H1 (cell line): ENCODE results near the gene ADCYAP1. TPM values are rescaled to one million over a fixed set of nuclear protein-coding genes. Genes with fewer than 3 reads are reported as not detected.
A peak's percentile ranks its signal among the peaks of the same experiment; 100 is the strongest.

ENCODE experiments used
- CTCF ChIA-PET: fragments of 300-600 bp; sonication (Branson Sonifier 250); formaldehyde crosslinking; loops from one replicate; lab custom pipeline; 2021; ENCODE audit not compliant: partially characterized antibody; lab: Charles Lee
- POLR2A ChIA-PET: fragments of 300-600 bp; sonication (Branson Sonifier 250); formaldehyde crosslinking; loops from one replicate; lab custom pipeline; 2021; ENCODE audit warnings: inconsistent platforms; ENCODE audit not compliant: partially characterized antibody; lab: Charles Lee
- DNase-seq, 2 experiments: peaks; one replicate each; pipeline versions ENCODE4 v3.0.0 to v3.0.0-alpha.2; 2010 to 2022; ENCODE audit warnings: low spot score in 2 of 2, low read depth in 1 of 2, mixed read lengths in 1 of 2
- FAIRE-seq: peaks from 2 replicates; lab custom pipeline; 2011; peaks lifted over from hg19 to GRCh38; lab: Jason Lieb, UNC
- H2AFZ ChIP-seq: 2 replicates; pipeline ENCODE4 v1.8.1; 2012; ENCODE audit warnings: low read length, inconsistent platforms
- H2AK5ac ChIP-seq: 2 replicates; pipeline ENCODE4 v1.6.1; 2013; ENCODE audit warnings: low read depth, low read length
- H2BK120ac ChIP-seq: replicated peaks from 2 replicates; pipeline ENCODE3; 2013; ENCODE audit warnings: low read depth, low read length, inconsistent platforms
- H2BK12ac ChIP-seq: 2 replicates; pipeline ENCODE4 v1.6.1; 2013; ENCODE audit warnings: low read depth, low read length
- H2BK15ac ChIP-seq: 2 replicates; pipeline ENCODE4 v1.6.1; 2013; ENCODE audit warnings: low read length
- H2BK20ac ChIP-seq: 2 replicates; pipeline ENCODE4 v1.6.1; 2013; ENCODE audit warnings: low read length
- H2BK5ac ChIP-seq: 2 replicates; pipeline ENCODE4 v1.6.1; 2013; ENCODE audit warnings: low read depth, low read length
- H3K14ac ChIP-seq: 2 replicates; pipeline ENCODE4 v1.6.1; 2013; ENCODE audit warnings: inconsistent platforms; ENCODE audit not compliant: insufficient read length
- H3K18ac ChIP-seq: 2 replicates; pipeline ENCODE4 v1.6.1; 2013; ENCODE audit warnings: low read length; ENCODE audit errors: extremely low read depth
- H3K23ac ChIP-seq: 2 replicates; pipeline ENCODE4 v1.6.1; 2013; ENCODE audit warnings: inconsistent platforms; ENCODE audit not compliant: insufficient read length
- H3K23me2 ChIP-seq: 2 replicates; pipeline ENCODE4 v1.6.1; 2013; ENCODE audit warnings: low read depth, low read length
- H3K27ac ChIP-seq: 2 replicates; pipeline ENCODE4 v1.6.1; 2011; ENCODE audit warnings: low read depth, low read length, inconsistent platforms
- H3K27me3 ChIP-seq, 4 experiments: replicated peaks in 1 of 4; 1 replicate in 1 of 4; 2 replicates in 3 of 4; pipeline versions ENCODE4 v1.6.1 to v1.8.1; 2011 to 2013; ENCODE audit warnings: low read length in 3 of 4, mild to moderate bottlenecking in 3 of 4, inconsistent platforms in 2 of 4, mixed read lengths in 2 of 4, moderate library complexity in 1 of 4; ENCODE audit not compliant: control insufficient read depth in 3 of 4, insufficient read depth in 3 of 4; ENCODE audit errors: extremely low read depth in 1 of 4
- H3K36me3 ChIP-seq, 4 experiments: 2 replicates each; pipeline versions ENCODE4 v1.6.1 to v1.8.1; 2011 to 2013; ENCODE audit warnings: mild to moderate bottlenecking in 4 of 4, low read length in 3 of 4, moderate library complexity in 2 of 4, control low read depth in 1 of 4, inconsistent platforms in 1 of 4; ENCODE audit not compliant: insufficient read depth in 4 of 4, control insufficient read depth in 2 of 4
- H3K4ac ChIP-seq: replicated peaks from 2 replicates; pipeline ENCODE3; 2013; ENCODE audit warnings: low read length, low read depth, mixed read lengths, inconsistent platforms; ENCODE audit not compliant: insufficient read length
- H3K4me1 ChIP-seq, 4 experiments: replicated peaks in 1 of 4; 1 replicate in 1 of 4; 2 replicates in 3 of 4; pipeline versions ENCODE4 v1.6.1 to v1.8.1; 2011 to 2013; ENCODE audit warnings: low read length in 3 of 4, inconsistent platforms in 2 of 4, mixed read lengths in 1 of 4; ENCODE audit not compliant: insufficient read depth in 4 of 4, control insufficient read depth in 3 of 4
- H3K4me2 ChIP-seq, 2 experiments: 2 replicates each; pipeline versions ENCODE4 v1.6.1 to v1.8.1; 2011 to 2013; ENCODE audit warnings: low read depth in 2 of 2, low read length in 2 of 2, control low read depth in 1 of 2, inconsistent platforms in 1 of 2, mild to moderate bottlenecking in 1 of 2; ENCODE audit not compliant: insufficient read depth in 1 of 2
- H3K4me3 ChIP-seq, 4 experiments: fragments of 200-600, 300-600 bp in 1 of 4; sonication (generic), shearing (Covaris generic), sonication (Bioruptor Twin) in 1 of 4; 2 replicates each; pipeline versions ENCODE4 v1.5.1 to v1.8.1; 2011 to 2016; ENCODE audit warnings: low read length in 4 of 4, low read depth in 3 of 4, control low read depth in 2 of 4, inconsistent platforms in 2 of 4, mild to moderate bottlenecking in 2 of 4, mixed read lengths in 1 of 4, moderate library complexity in 1 of 4; ENCODE audit not compliant: insufficient read depth in 2 of 4; ENCODE audit errors: extremely low read depth in 1 of 4
- H3K56ac ChIP-seq: replicated peaks from 2 replicates; pipeline ENCODE3; 2013; ENCODE audit warnings: low read depth, mild to moderate bottlenecking, mixed read lengths, low read length, inconsistent platforms; ENCODE audit not compliant: insufficient read length
- H3K79me1 ChIP-seq: 2 replicates; pipeline ENCODE4 v1.6.1; 2013; ENCODE audit warnings: low read depth, low read length, control low read depth
- H3K79me2 ChIP-seq, 2 experiments: 2 replicates each; pipeline versions ENCODE4 v1.6.1 to v1.8.1; 2012 to 2013; ENCODE audit warnings: low read length in 2 of 2, mild to moderate bottlenecking in 2 of 2, inconsistent platforms in 1 of 2; ENCODE audit not compliant: insufficient read depth in 2 of 2, control insufficient read depth in 1 of 2
- H3K9ac ChIP-seq, 4 experiments: replicated peaks in 1 of 4; 1 replicate in 1 of 4; 2 replicates in 3 of 4; pipeline versions ENCODE4 v1.6.1 to v1.8.1; 2011 to 2013; ENCODE audit warnings: low read depth in 3 of 4, low read length in 3 of 4, control low read depth in 2 of 4, mild to moderate bottlenecking in 2 of 4, moderate library complexity in 2 of 4, inconsistent platforms in 1 of 4; ENCODE audit errors: extremely low read depth in 1 of 4
- H3K9me3 ChIP-seq, 2 experiments: 2 replicates each; pipeline versions ENCODE4 v1.6.1 to v1.8.1; 2012 to 2013; ENCODE audit warnings: mild to moderate bottlenecking in 2 of 2, moderate library complexity in 2 of 2, control low read depth in 1 of 2, inconsistent platforms in 1 of 2, low read depth in 1 of 2, low read length in 1 of 2, mixed read lengths in 1 of 2; ENCODE audit not compliant: insufficient read depth in 2 of 2
- H4K20me1 ChIP-seq, 2 experiments: replicated peaks in 1 of 2; 2 replicates each; pipeline versions ENCODE3 to v1.8.1; 2011 to 2013; ENCODE audit warnings: inconsistent platforms in 2 of 2, low read length in 2 of 2, mild to moderate bottlenecking in 1 of 2; ENCODE audit not compliant: insufficient read depth in 2 of 2, control insufficient read depth in 1 of 2
- H4K5ac ChIP-seq: 2 replicates; pipeline ENCODE4 v1.6.1; 2013; ENCODE audit warnings: low read length, low read depth, mixed read lengths, inconsistent platforms; ENCODE audit not compliant: insufficient read length
- H4K8ac ChIP-seq: 2 replicates; pipeline ENCODE4 v1.8.0; 2013; ENCODE audit warnings: mild to moderate bottlenecking, moderate library complexity, low read length, inconsistent platforms; ENCODE audit not compliant: insufficient read depth; ENCODE audit errors: extremely low read depth
- H4K91ac ChIP-seq: replicated peaks from 2 replicates; pipeline ENCODE3; 2013; ENCODE audit warnings: low read length, mixed read lengths, inconsistent platforms; ENCODE audit not compliant: insufficient read length
- CHD2 ChIP-seq: IDR thresholded peaks from 2 replicates; pipeline ENCODE4 v1.6.1; 2012; ENCODE audit warnings: low read length, improper control_type of control experiment
- EGR1 ChIP-seq: IDR thresholded peaks from 2 replicates; pipeline ENCODE4 v1.6.1; 2011; ENCODE audit warnings: low read depth, low read length, borderline replicate concordance
- EZH2 ChIP-seq: fragments of 200-600 bp; sonication (generic); IDR thresholded peaks from 2 replicates; pipeline ENCODE4 v1.7.1; 2012; ENCODE audit warnings: low read depth, mild to moderate bottlenecking, moderate library complexity, low read length, inconsistent platforms; ENCODE audit not compliant: severe bottlenecking
- GTF2F1 ChIP-seq: IDR thresholded peaks from 2 replicates; pipeline ENCODE4 v1.6.1; 2012; ENCODE audit warnings: low read depth, low read length, improper control_type of control experiment, borderline replicate concordance
- JUND ChIP-seq: IDR thresholded peaks from 2 replicates; pipeline ENCODE4 v1.6.1; 2011; ENCODE audit warnings: mild to moderate bottlenecking, improper control_type of control experiment, low read length
- SRF ChIP-seq: IDR thresholded peaks from 2 replicates; pipeline ENCODE4 v1.6.1; 2011; ENCODE audit warnings: mild to moderate bottlenecking, low read depth, low read length, moderate library complexity
- WGBS, 2 experiments: shearing (Covaris generic) in 1 of 2; methylation state at CpG; one replicate each; pipeline versions ENCODE4 v1.1.6 to v1.1.7; 2013 to 2015; ENCODE audit warnings: low lambda C conversion rate in 2 of 2, mixed read lengths in 2 of 2, inconsistent platforms in 1 of 2, low coverage in 1 of 2, missing lambda C conversion rate in 1 of 2; ENCODE audit not compliant: insufficient replicate concordance in 2 of 2, insufficient coverage in 1 of 2, insufficient read length in 1 of 2; ENCODE audit errors: extremely low coverage in 1 of 2, missing lambda C conversion rate in 1 of 2; 5-methylcytosine and 5-hydroxymethylcytosine counted together
- polyA plus RNA-seq, 7 experiments: library from polyadenylated mRNA; depleted of rRNA in 3 of 7; stranded (reverse) in 5 of 7; unstranded in 2 of 7; fragments of >200 nt in 5 of 7; fragments of 200-250 nt in 2 of 7; gene quantifications; 1 replicate in 5 of 7; 2 replicates in 1 of 7; 4 replicates in 1 of 7; pipeline versions ENCODE4 v1.2.1 to v1.2.3, GENCODE V29; 2011 to 2013; ENCODE audit warnings: missing spikeins in 2 of 7, mixed read lengths in 2 of 7
- total RNA-seq: library from RNA; stranded (reverse); fragmentation: NEBNext Ultra II Directional; extraction: Animal tissue kit (Norgen Biotek cat#: 25700); gene quantifications from 2 replicates; pipeline ENCODE4 v1.2.1, GENCODE V29; 2021

The ADCYAP1 gene
- total and polyA plus RNA-seq, 2 of the 8 experiments (the other 6 are each of a cell fraction or from before 2014, with no cell fraction given): 0.02 TPM; not detected in 1

DNA sequence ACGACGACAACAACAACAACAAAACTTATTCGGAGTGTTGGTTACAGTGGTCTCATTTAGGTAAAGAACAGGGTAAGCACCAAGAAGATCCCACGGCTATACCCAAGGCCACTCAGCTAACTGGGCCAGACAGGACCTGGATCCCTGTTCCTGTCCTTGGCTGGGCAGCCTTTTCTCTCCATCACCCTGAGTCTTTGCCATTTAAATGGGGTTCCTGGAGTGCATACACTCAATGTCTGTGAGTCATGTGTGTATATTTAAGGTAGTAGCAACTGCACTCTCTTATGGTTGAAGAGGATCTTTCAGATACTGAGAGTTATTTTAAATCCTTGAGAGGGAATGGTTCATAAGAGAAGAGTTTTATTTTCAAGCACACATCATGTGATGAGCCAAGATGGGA, 35.3 kb downstream of the ADCYAP1 start:
- FAIRE-seq (no peak), DNase-seq (no peak)
- Histone ChIP-seq H3K4me3 (no peak overlapping the region), H3K9ac (no peak overlapping the region), H3K27ac (no peak overlapping the region), H2BK15ac (peak overlapping the region; percentile 8; the same call in 1 of the 2 replicates), H4K91ac (no peak overlapping the region), H3K23me2 (no peaks in the 10 kb centered on the region), H3K56ac (no peak overlapping the region), H3K18ac (no peak overlapping the region; the same call in 1 of the 2 replicates), H3K4ac (no peak overlapping the region), H4K5ac (no peak overlapping the region), H2BK5ac (no peak overlapping the region), H2AK5ac (no peak overlapping the region), H2BK12ac (no peak overlapping the region), H3K36me3 (no peaks in the 10 kb centered on the region), H3K9me3 (no peaks in the 10 kb centered on the region), H3K23ac (no peak overlapping the region), H2AFZ (0 out of 2 replicates have a peak overlapping the region, but pooled peaks have one; percentile 4), H3K27me3 (no peaks in the 10 kb centered on the region; a peak in 1 of 7 replicates), H3K14ac (no peak overlapping the region), H4K20me1 (no peaks in the 10 kb centered on the region), H3K79me2 (no peaks in the 10 kb centered on the region), H4K8ac (no peak overlapping the region), H3K4me1 (0 out of 7 replicates have a peak, but pooled peaks cover 0 to 2% (median 0%) of the 10 kb centered on the region in 4 experiments), H2BK20ac (no peak overlapping the region), H3K4me2 (no peak overlapping the region; a peak in 1 of 4 replicates), H2BK120ac (no peak overlapping the region), H3K79me1 (no peaks in the 10 kb centered on the region)
- ChIA-PET POLR2A (no interaction called here), CTCF (no interaction called here)
- TF ChIP-seq CHD2: no peak
- no peak for TF ChIP-seq EZH2
- no peak for TF ChIP-seq EGR1
- TF ChIP-seq SRF: no peak
- TF ChIP-seq JUND: no peak
- no peak for TF ChIP-seq GTF2F1
- WGBS, 2 experiments: 82% methylated on average over 4 of the region's 4 CpGs; no CpG with 5 or more reads in 1 of the 2 experiments
